RWPE1 (cell line): ENCODE measurements around the gene FSIP1.

Source experiments
- CTCF ChIA-PET: fragments of 350-600 bp; sonication (Branson Sonifier 250); formaldehyde crosslinking; extraction: SDS; loops from one replicate; lab custom pipeline; 2021; lab: Yijun Ruan, JAX
- POLR2A ChIA-PET: fragments of 400-600 bp; formaldehyde crosslinking; extraction: SDS; loops from one replicate; lab custom pipeline; 2020; ENCODE audit warnings: antibody characterized with exemption; ENCODE audit not compliant: low non-redundant PET; lab: Yijun Ruan, JAX
- DNase-seq: peaks from one replicate; pipeline ENCODE4 v3.0.0; 2012; ENCODE audit warnings: low spot score
- H3K27ac ChIP-seq: fragments of 450-650 bp; 2 replicates; pipeline ENCODE4 v1.5.1; 2017
- TF ChIP-seq, protein P1 (sequence below): fragments of 450-650 bp; conservative IDR thresholded peaks from 2 replicates; pipeline ENCODE4 v1.5.1; 2017; ENCODE audit warnings: low read depth, mild to moderate bottlenecking

Gene FSIP1

DNA sequence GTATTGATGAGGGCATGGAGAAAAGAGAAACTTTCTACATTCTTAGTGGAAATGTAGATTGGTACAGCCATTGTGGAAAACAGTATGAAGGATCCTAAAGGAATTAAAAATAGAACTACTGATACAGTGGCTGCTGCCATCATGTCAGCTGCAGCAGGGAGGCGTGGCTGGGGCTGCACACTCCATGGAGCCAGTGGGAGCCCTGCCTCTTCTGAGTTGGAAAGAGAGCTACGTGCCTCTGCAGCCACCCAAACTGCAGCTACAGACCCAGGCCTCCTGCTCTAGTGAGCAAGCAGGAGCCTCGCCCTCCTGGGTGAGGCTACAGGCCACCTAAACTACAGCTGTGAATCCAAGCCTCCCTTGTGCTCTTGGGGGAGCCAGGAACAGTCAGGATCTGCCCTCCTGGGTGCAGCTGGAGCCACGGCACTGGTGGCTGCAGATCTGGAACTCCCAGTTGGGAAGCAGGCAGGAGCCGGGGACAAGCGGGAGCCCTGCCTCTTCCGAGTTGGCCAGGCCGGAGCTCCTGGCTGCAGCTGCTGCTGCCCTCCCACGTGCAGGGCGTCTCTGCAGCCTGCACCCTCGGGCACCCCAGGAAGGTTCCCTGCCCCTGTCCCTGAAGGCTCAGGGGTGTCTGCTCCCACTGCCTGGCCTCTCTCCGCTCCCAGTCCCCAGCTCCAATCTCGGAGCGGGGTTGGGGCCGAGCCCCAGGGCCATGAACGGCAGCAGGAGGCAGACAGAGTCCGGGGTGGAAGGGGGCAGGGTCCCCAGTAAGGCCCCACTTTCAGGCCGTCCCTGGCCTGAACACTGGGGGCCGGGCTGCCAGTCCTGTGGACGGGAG, 137.3 kb downstream of the FSIP1 start:
- POLR2A ChIA-PET = no interaction called here

DNA sequence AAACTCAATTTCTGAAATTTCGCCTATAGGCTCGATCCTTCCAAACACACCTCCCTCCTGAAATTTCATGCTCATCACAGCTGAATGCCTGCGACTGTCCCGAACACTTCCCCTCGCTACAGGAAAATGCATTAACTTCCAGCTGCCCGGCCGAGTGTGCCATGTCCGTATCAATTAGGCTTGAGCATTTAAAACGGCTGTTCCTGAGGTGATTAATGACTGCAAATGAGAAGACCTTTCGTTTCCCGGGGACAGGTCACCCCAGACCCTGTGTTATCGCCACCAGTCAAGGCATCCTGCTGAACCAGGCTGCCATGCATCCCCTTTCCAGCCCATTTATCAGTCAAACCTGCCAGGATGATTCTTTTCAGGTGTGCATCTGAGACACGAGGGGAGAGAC, 138.5 kb downstream of the FSIP1 start:
- no peak for DNase-seq
- ChIA-PET POLR2A (no interaction called here), CTCF (interaction anchor here (0.5 kb wide), 1 partner anchor 230 kb away, joined by 3 read pairs; no protein-coding TSS in a partner anchor)
- H3K27ac ChIP-seq = no peak overlapping the region
- TF ChIP-seq, protein P1, sequence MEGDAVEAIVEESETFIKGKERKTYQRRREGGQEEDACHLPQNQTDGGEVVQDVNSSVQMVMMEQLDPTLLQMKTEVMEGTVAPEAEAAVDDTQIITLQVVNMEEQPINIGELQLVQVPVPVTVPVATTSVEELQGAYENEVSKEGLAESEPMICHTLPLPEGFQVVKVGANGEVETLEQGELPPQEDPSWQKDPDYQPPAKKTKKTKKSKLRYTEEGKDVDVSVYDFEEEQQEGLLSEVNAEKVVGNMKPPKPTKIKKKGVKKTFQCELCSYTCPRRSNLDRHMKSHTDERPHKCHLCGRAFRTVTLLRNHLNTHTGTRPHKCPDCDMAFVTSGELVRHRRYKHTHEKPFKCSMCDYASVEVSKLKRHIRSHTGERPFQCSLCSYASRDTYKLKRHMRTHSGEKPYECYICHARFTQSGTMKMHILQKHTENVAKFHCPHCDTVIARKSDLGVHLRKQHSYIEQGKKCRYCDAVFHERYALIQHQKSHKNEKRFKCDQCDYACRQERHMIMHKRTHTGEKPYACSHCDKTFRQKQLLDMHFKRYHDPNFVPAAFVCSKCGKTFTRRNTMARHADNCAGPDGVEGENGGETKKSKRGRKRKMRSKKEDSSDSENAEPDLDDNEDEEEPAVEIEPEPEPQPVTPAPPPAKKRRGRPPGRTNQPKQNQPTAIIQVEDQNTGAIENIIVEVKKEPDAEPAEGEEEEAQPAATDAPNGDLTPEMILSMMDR = no peak

More for the DNA sequence above, 137.3 kb downstream of the FSIP1 start:
- CTCF ChIA-PET = interaction anchor here (0.7 to 1.1 kb wide), 2 partner anchors 111 to 137 kb away, joined by 4 read pairs; no protein-coding TSS in a partner anchor
- DNase-seq = no peak
- TF ChIP-seq, protein P1 = no peak
- peak overlapping the region; percentile 2; the same call in 1 of the 2 replicates for H3K27ac ChIP-seq

DNA sequence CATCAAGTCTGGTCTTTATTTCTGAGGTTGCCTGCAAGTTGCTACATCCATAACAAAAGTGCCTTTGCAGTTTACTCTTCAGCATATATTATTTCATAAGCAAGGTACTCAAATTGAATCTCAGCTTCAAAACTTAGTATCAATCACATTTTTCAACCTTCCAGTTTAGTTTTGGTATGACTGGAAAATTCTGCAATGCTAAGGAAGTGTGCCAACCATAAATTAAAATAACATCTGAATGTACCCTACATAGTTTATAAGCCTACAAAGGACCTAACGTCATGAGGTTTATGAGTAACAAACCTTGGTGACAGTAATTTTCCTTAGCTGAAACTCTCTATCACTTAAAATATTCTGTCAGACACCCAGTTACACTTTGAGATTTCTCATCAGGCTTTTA, 138.9 kb downstream of the FSIP1 start:
- TF ChIP-seq, protein P1 = no peak
- no peak for DNase-seq
- ChIA-PET POLR2A (no interaction called here), CTCF (no interaction called here)
- H3K27ac ChIP-seq = no peak overlapping the region

DNA sequence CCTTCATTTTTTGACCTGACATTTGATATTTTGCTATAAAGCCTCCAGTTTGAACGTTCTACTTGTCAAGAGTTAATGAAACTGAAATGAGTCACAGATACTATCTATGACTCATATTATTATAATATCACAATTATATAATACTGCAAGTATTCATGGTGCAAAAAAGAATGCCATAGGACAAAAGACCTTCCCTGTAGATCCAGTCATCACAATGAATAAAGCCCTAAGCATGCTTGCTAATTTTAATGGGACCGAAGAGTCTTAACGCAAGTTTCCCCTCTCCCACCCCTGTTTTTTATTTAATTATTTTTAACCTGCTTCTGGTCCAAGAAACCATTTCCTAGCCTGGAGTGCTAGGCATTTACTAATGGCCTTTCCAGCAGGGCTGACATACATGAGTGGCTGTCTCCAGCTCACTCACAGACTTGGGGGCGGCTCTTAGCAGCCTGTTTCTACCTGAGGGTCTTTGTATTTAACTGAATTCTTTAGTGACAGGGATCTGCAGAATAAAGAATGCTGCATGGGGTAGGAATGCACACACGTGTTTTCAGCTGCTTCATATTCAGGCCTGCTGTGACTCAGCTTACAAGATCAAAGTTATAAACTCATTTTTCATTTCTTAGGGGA, 140.5 kb downstream of the FSIP1 start:
- TF ChIP-seq, protein P1 = no peak
- CTCF ChIA-PET = interaction anchor here (0.6 to 1.0 kb wide), 2 partner anchors 31 to 237 kb away, joined by 4 read pairs; no protein-coding TSS in a partner anchor
- H3K27ac ChIP-seq = no peak overlapping the region
- POLR2A ChIA-PET = no interaction called here
- peak; percentile 79 for DNase-seq

DNA sequence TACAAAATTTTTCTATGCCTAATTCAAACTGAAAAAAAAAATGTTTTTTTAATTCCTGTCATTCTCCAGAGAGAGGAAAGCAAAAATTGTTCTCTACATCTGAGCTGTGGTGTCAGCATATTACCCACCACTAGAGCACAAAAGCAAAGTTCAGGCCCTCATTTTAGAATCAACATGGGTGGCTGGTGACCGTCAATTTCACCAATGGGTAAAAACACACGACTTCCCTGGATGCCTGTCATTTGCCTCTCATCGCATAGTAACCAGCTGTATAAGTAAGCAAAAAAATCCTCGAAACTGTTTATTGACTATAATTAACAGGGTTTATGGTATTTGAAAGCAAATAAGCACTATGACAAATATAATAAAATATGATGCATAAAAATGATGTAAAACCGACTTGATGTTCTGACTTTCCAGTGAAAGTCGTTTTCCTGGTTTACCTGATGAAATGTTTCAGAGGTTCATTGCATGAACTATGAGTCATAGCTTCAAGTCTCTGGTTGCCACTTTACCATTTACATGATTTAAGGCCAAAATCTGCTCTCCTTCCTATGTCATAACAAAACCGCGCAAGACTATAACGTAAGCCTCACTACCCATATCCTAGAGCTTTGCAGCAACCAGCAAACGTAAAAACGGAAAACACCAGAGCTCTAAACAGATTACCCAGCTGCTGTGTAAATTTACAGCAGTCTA, 141.3 kb downstream of the FSIP1 start:
- ChIA-PET CTCF (interaction anchor here (0.5 to 1.0 kb wide), 3 partner anchors 31 to 930 kb away, joined by 3 to 4 read pairs (median 4); no protein-coding TSS in a partner anchor), POLR2A (no interaction called here)
- TF ChIP-seq, protein P1 = no peak
- H3K27ac ChIP-seq = no peak overlapping the region
- peak; percentile 63 for DNase-seq

DNA sequence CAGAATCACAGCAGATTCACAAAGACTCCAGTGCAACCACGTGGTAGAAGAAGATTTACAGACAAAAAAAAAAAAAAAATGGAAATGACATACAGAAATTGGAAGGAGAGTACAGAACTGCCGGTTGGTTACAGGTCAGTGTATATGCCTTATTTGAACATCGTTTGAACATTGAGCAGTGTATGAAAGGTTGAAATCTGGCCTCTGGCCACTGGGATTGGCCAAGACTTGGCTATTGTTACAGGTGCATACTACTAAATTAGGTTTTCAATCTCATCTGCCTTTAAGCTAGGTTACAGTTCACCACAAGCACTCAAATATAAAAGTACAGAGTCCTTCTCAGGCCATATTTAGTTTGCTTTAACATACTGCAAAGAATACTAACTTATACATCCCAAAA, 142.0 kb downstream of the FSIP1 start:
- no peak for DNase-seq
- TF ChIP-seq, protein P1 = no peak
- ChIA-PET CTCF (interaction anchor here (0.5 to 0.6 kb wide), 4 partner anchors 8 to 929 kb away, joined by 3 to 4 read pairs (median 4); no protein-coding TSS in a partner anchor), POLR2A (no interaction called here)
- no peak overlapping the region for H3K27ac ChIP-seq
